Testis (tissue), 3 donors: ENCODE data around the gene PCNP. TPM values are rescaled to one million over a fixed set of nuclear protein-coding genes. Genes with fewer than 3 reads are reported as not detected.
"Not testable (repeated sequence)": the region's sequence is repeated elsewhere in the genome, so short reads cannot be mapped to it uniquely, and the experiment has no call there.

Experiments used
- DNase-seq: peaks from one replicate; pipeline ENCODE4 v3.0.0-alpha.2; 2019
- H3K27ac ChIP-seq, 2 donors: fragments of 200-600 bp; sonication (generic); one replicate each; pipeline ENCODE4 v1.5.1; 2019
- H3K27me3 ChIP-seq: fragments of 200-600 bp; sonication (generic); one replicate; pipeline ENCODE4 v1.5.1; 2019
- H3K36me3 ChIP-seq: fragments of 200-600 bp; sonication (generic); one replicate; pipeline ENCODE4 v1.5.1; 2017; ENCODE audit warnings: low read depth; ENCODE audit errors: missing control alignments
- H3K4me1 ChIP-seq: fragments of 200-600 bp; sonication (generic); one replicate; pipeline ENCODE4 v1.5.1; 2019
- H3K4me3 ChIP-seq, 2 donors: fragments of 200-600 bp; sonication (generic); one replicate each; pipeline ENCODE4 v1.5.1; 2017 to 2019
- H3K9me3 ChIP-seq: fragments of 200-600 bp; sonication (generic); one replicate; pipeline ENCODE4 v1.5.1; 2017
- POLR2A ChIP-seq: fragments of 450-650 bp; IDR thresholded peaks from one replicate; pipeline ENCODE4 v1.6.1; 2017; ENCODE audit warnings: antibody characterized with exemption, mild to moderate bottlenecking, moderate library complexity
- WGBS, 2 donors: methylation state at CpG; one replicate each; pipeline ENCODE4 v1.1.5; 2018; 5-methylcytosine and 5-hydroxymethylcytosine counted together
- intact Hi-C: fragments of 100-400 bp; cut with DNase I; formaldehyde crosslinking; loops from one replicate; pipeline ENCODE4 v1.15.1; 2023; ENCODE audit warnings: low total_unique reads
- polyA plus RNA-seq: library from polyadenylated mRNA; stranded (reverse); fragments of 350-450 nt; fragmentation: Illumina TruSeq; extraction: RNeasy Lipid Tissue Mini Kit (QIAGEN cat#74804); gene quantifications from one replicate; pipeline ENCODE4 v1.2.3, GENCODE V29; 2014; ENCODE audit warnings: low read depth, low replicate concordance; ENCODE audit not compliant: insufficient read depth
- total RNA-seq, 2 donors: library from RNA; depleted of rRNA; stranded (reverse); fragments of >200 nt; gene quantifications; one replicate each; pipeline ENCODE4 v1.2.3, GENCODE V29; 2016
- TF ChIP-seq, protein P1 (sequence below), 3 experiments: fragments of 450-650 bp in 2 of 3; fragments of 200-600 bp in 1 of 3; sonication (generic) in 1 of 3; IDR thresholded peaks; one replicate each; pipeline ENCODE4 v1.5.1; 2016 to 2019; ENCODE audit warnings: antibody characterized with exemption in 3 of 3, mild to moderate bottlenecking in 2 of 3, moderate library complexity in 1 of 3

Gene PCNP
- total and polyA plus RNA-seq, 3 donors from 2014 or later: 60.6 to 89.1 (median 62.5) TPM

DNA sequence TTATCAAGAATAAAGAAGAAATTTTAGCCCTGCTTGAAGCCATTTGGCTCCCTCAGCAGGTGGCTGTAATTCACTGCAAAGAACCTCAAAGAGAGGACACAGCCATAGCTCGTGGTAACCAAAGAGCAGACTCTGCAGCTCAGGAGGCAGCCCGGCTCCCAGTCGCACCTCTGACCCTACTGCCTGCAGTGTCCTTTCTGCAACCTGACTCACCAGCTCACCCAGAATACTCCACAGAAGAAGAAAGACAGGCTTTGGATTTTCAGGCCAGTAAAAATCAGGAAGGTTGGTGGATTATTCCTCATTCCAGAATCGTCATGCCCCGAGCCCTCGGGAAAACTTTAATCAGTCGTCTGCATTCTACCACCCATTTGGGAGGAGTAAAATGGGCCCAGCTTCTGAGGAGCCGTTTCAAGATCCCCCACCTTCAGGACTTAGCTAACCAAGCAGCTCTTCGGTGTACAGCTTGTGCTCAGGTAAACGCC, 64.3 kb downstream of the PCNP start:
- H3K27me3 ChIP-seq: no peaks in the 10 kb centered on the region
- no peaks in the 10 kb centered on the region for H3K4me1 ChIP-seq
- no peak overlapping the region for H3K4me3 ChIP-seq
- no peak for TF ChIP-seq POLR2A
- TF ChIP-seq, protein P1, sequence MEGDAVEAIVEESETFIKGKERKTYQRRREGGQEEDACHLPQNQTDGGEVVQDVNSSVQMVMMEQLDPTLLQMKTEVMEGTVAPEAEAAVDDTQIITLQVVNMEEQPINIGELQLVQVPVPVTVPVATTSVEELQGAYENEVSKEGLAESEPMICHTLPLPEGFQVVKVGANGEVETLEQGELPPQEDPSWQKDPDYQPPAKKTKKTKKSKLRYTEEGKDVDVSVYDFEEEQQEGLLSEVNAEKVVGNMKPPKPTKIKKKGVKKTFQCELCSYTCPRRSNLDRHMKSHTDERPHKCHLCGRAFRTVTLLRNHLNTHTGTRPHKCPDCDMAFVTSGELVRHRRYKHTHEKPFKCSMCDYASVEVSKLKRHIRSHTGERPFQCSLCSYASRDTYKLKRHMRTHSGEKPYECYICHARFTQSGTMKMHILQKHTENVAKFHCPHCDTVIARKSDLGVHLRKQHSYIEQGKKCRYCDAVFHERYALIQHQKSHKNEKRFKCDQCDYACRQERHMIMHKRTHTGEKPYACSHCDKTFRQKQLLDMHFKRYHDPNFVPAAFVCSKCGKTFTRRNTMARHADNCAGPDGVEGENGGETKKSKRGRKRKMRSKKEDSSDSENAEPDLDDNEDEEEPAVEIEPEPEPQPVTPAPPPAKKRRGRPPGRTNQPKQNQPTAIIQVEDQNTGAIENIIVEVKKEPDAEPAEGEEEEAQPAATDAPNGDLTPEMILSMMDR (IDR thresholded peaks at IDR 0.05): no peak
- H3K27ac ChIP-seq: no peak overlapping the region
- no peaks in the 10 kb centered on the region for H3K36me3 ChIP-seq
- H3K9me3 ChIP-seq: no peaks in the 10 kb centered on the region
- 84 to 86% methylated on average over 10 of the region's 10 CpGs for WGBS, 2 donors
- DNase-seq: no peak
- intact Hi-C loops: no loop called here

DNA sequence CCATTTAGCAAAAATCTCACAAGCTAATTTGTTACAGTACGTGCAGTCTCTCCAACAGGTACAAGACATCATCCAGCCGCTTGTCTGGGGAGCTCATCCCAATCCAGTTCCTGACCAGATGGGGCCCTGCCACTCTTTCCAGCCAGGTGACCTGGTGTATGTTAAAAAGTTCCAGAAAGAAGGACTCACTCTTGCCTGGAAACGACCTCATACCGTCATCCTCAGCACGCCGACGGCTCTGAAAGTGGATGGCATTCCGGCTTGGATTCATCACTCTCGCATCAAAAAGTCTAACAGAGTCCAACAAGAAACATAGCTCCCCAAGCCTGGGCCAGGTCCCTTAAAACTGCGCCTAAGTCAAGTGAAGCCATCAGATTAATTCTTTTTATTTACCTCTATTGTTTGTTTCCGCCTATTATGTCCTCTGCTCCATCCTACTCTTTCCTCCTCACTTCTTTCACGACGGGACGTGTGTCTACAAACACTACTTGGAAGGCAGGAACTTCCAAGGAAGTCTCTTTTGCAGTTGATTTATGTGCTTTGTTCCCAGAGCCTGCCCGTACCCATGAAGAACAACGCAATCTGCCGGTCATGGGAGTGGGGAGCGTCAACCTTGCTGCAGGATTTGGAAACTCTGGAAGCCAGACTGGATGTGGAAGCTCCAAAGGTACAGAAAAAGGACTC, 65.4 kb downstream of the PCNP start:
- no peaks in the 10 kb centered on the region for H3K36me3 ChIP-seq
- WGBS, 2 donors: 86 to 87% methylated on average over 18 of the region's 18 CpGs
- DNase-seq: no peak
- no peaks in the 10 kb centered on the region for H3K9me3 ChIP-seq
- no peaks in the 10 kb centered on the region for H3K27me3 ChIP-seq
- H3K27ac ChIP-seq: no peak overlapping the region
- no peak overlapping the region for H3K4me3 ChIP-seq
- TF ChIP-seq, protein P1 (IDR thresholded peaks at IDR 0.05): no peak
- no peak for TF ChIP-seq POLR2A
- no peaks in the 10 kb centered on the region for H3K4me1 ChIP-seq
- intact Hi-C loops: no loop called here

DNA sequence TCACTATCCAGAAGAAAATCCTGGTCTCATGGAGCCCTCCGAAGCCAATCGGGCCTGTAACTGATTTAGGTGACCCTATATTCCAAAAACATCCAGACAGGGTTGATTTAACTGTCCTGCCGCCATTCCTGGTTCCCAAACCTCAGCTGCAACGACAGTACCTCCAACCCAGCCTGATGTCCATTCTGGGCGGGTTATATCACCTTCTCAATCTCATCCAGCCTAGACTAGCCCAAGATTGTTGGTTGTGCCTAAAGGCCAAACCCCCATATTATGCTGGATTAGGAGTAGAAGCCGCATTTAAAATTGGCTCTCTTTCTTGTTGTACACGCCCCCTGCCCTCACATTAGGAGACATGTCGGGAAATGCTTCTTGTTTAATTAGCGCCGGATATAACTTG, 66.3 kb downstream of the PCNP start:
- H3K36me3 ChIP-seq: no peaks in the 10 kb centered on the region
- TF ChIP-seq, protein P1 (IDR thresholded peaks at IDR 0.05): no peak
- TF ChIP-seq POLR2A: no peak
- H3K27ac ChIP-seq: no peak overlapping the region
- no peaks in the 10 kb centered on the region for H3K27me3 ChIP-seq
- H3K4me1 ChIP-seq: no peaks in the 10 kb centered on the region
- no peak overlapping the region for H3K4me3 ChIP-seq
- DNase-seq: no peak
- 92 to 97% methylated on average over 10 of the region's 10 CpGs for WGBS, 2 donors
- H3K9me3 ChIP-seq: no peaks in the 10 kb centered on the region
- intact Hi-C loops: no loop called here

DNA sequence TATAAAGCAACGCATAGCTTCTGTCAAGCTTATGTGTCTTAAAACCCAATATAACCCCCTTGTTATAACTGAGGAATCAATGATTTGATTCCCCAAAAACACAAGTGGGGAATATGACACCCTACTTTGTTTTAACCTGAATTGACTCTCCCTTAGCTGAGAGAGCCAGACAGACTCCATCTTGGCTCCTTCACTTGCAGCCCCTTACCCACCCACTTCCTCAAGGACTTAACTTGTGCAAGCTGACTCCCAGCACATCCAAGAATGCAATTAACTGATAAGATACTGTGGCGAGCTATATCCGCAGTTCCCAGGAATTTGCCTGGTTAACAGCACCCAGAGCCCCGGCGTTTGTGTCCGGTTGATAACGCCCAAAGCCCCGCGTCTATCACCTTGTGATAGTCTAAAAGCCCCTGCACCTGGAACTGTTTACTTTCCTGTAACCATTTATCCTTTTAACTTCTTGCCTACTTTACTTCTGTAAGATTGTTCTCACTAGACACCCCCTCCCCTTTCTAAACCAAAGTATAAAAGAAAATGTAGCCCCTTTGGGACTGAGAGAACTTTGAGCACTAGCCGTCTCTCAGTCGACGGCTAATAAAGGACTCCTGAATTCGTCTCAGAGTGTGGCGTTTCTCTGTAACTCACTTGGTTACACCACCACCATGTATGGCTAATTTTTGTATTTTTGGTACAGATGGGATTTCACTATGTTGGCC, 67.6 kb downstream of the PCNP start:
- H3K36me3 ChIP-seq, H3K9me3 ChIP-seq, H3K4me3 ChIP-seq, DNase-seq, H3K27ac ChIP-seq, intact Hi-C loops, H3K4me1 ChIP-seq, H3K27me3 ChIP-seq: not testable (repeated sequence)
- WGBS, 2 donors: 63 to 69% methylated on average over 14 of the region's 14 CpGs

DNA sequence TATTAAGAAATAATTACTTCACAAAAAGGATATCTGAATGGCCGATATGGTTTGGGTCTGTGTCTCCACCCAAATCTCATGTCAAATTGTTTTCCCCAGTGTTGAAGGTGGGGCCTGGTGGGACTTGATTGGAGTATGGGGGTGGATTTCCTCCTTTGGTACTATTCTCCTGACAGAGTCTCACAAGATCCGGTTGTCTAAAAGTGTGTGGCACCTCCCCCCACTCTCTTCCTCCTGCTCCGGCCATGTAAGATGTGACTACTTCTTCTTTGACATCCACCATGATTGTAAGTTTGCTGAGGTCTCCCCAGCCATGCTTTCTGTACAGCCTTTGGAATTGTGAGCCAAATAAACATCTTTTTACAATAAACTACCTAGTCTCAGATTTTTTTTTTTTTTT, 68.5 kb downstream of the PCNP start:
- no peak for DNase-seq
- H3K9me3 ChIP-seq: no peaks in the 10 kb centered on the region
- H3K27me3 ChIP-seq: no peaks in the 10 kb centered on the region
- no peaks in the 10 kb centered on the region for H3K36me3 ChIP-seq
- WGBS, 2 donors: 58 to 73% methylated on average over 3 of the region's 3 CpGs
- no peaks in the 10 kb centered on the region for H3K4me1 ChIP-seq
- no peak overlapping the region for H3K27ac ChIP-seq
- no peak overlapping the region for H3K4me3 ChIP-seq
- no peak for TF ChIP-seq POLR2A
- TF ChIP-seq, protein P1 (IDR thresholded peaks at IDR 0.05): no peak
- intact Hi-C loops: no loop called here
